Activated T-cell treated with anti-CD3 and anti-CD28 coated beads, Interleukin-2, amount 50 U/mL, for 24 hours (primary cell): Measurements from ENCODE around the gene OXNAD1.

ENCODE experiments used
- DNase-seq: peaks from one replicate; pipeline ENCODE4 v3.0.0-alpha.2; 2020
- H3K27ac Mint-ChIP-seq: 2 replicates; pipeline ENCODE4 v1.8.0; 2020; ENCODE audit warnings: mild to moderate bottlenecking, mixed read lengths
- H3K27me3 Mint-ChIP-seq: 2 replicates; pipeline ENCODE4 v1.8.0; 2020; ENCODE audit warnings: mixed read lengths
- H3K36me3 Mint-ChIP-seq: 2 replicates; pipeline ENCODE4 v1.8.0; 2020; ENCODE audit warnings: low read depth, mixed read lengths
- H3K4me1 Mint-ChIP-seq: 2 replicates; pipeline ENCODE4 v1.8.0; 2020; ENCODE audit warnings: low read depth, mixed read lengths
- H3K4me3 Mint-ChIP-seq: 2 replicates; pipeline ENCODE4 v1.8.0; 2020; ENCODE audit warnings: mild to moderate bottlenecking, moderate library complexity, mixed read lengths
- H3K9me3 Mint-ChIP-seq: 2 replicates; pipeline ENCODE4 v1.8.0; 2020; ENCODE audit warnings: mixed read lengths

Gene OXNAD1

GRCh38 chr3:16253601-16254000, 11.4 kb upstream of the OXNAD1 start:
- Mint-ChIP-seq H3K4me3 (no peak overlapping the region), H3K9me3 (no peaks in the 10 kb centered on the region), H3K4me1 (peaks cover 16% of the 10 kb centered on the region), H3K27ac (no peak overlapping the region), H3K36me3 (peaks cover 7% of the 10 kb centered on the region), H3K27me3 (no peaks in the 10 kb centered on the region)
- DNase-seq: no peak

GRCh38 chr3:16254916-16255315, 10.1 kb upstream of the OXNAD1 start:
- Mint-ChIP-seq H3K27ac (peak overlapping the region; percentile 52), H3K36me3 (peaks cover 19% of the 10 kb centered on the region), H3K4me3 (no peak overlapping the region), H3K4me1 (peaks cover 22% of the 10 kb centered on the region), H3K9me3 (no peaks in the 10 kb centered on the region), H3K27me3 (no peaks in the 10 kb centered on the region)
- DNase-seq: no peak

GRCh38 chr3:16255326-16255725, 9.7 kb upstream of the OXNAD1 start:
- Mint-ChIP-seq H3K27me3 (no peaks in the 10 kb centered on the region), H3K4me3 (no peak overlapping the region), H3K4me1 (peaks cover 24% of the 10 kb centered on the region), H3K36me3 (peaks cover 23% of the 10 kb centered on the region), H3K27ac (peak overlapping the region; percentile 52), H3K9me3 (no peaks in the 10 kb centered on the region)
- DNase-seq: no peak

- no peak overlapping the region for H3K4me3 Mint-ChIP-seq
- H3K27me3 Mint-ChIP-seq: no peaks in the 10 kb centered on the region
- H3K36me3 Mint-ChIP-seq: peaks cover 27% of the 10 kb centered on the region
- no peaks in the 10 kb centered on the region for H3K9me3 Mint-ChIP-seq
- no peak for DNase-seq
- H3K4me1 Mint-ChIP-seq: peaks cover 24% of the 10 kb centered on the region
- no peak overlapping the region for H3K27ac Mint-ChIP-seq
Observed at GRCh38 chr3:16255726-16256125, 9.3 kb upstream of the OXNAD1 start.

- Mint-ChIP-seq H3K27me3 (no peaks in the 10 kb centered on the region), H3K36me3 (peaks cover 34% of the 10 kb centered on the region), H3K27ac (no peak overlapping the region), H3K4me3 (no peak overlapping the region), H3K9me3 (no peaks in the 10 kb centered on the region), H3K4me1 (peaks cover 24% of the 10 kb centered on the region)
- DNase-seq: no peak
Observed at GRCh38 chr3:16257309-16257708, 7.7 kb upstream of the OXNAD1 start.

GRCh38 chr3:16258177-16258576, 6.8 kb upstream of the OXNAD1 start:
- Mint-ChIP-seq H3K27me3 (no peaks in the 10 kb centered on the region), H3K4me1 (peaks cover 22% of the 10 kb centered on the region), H3K9me3 (no peaks in the 10 kb centered on the region), H3K27ac (no peak overlapping the region), H3K4me3 (no peak overlapping the region), H3K36me3 (peaks cover 34% of the 10 kb centered on the region)
- no peak for DNase-seq

GRCh38 chr3:16258866-16259265, 6.1 kb upstream of the OXNAD1 start:
- peaks cover 34% of the 10 kb centered on the region for H3K36me3 Mint-ChIP-seq
- no peaks in the 10 kb centered on the region for H3K9me3 Mint-ChIP-seq
- DNase-seq: no peak
- H3K4me1 Mint-ChIP-seq: peaks cover 22% of the 10 kb centered on the region
- no peak overlapping the region for H3K27ac Mint-ChIP-seq
- no peak overlapping the region for H3K4me3 Mint-ChIP-seq
- no peaks in the 10 kb centered on the region for H3K27me3 Mint-ChIP-seq

GRCh38 chr3:16260046-16260445, 5.0 kb upstream of the OXNAD1 start:
- no peaks in the 10 kb centered on the region for H3K27me3 Mint-ChIP-seq
- no peak overlapping the region for H3K27ac Mint-ChIP-seq
- no peak for DNase-seq
- peaks cover 44% of the 10 kb centered on the region for H3K36me3 Mint-ChIP-seq
- no peak overlapping the region for H3K4me3 Mint-ChIP-seq
- H3K4me1 Mint-ChIP-seq: peaks cover 18% of the 10 kb centered on the region
- no peaks in the 10 kb centered on the region for H3K9me3 Mint-ChIP-seq

- peaks cover 27% of the 10 kb centered on the region for H3K4me1 Mint-ChIP-seq
- H3K27ac Mint-ChIP-seq: no peak overlapping the region
- H3K36me3 Mint-ChIP-seq: peaks cover 46% of the 10 kb centered on the region
- DNase-seq: no peak
- H3K4me3 Mint-ChIP-seq: no peak overlapping the region
- no peaks in the 10 kb centered on the region for H3K9me3 Mint-ChIP-seq
- no peaks in the 10 kb centered on the region for H3K27me3 Mint-ChIP-seq
Observed at GRCh38 chr3:16262174-16262573, 2.8 kb upstream of the OXNAD1 start.

- H3K4me3 Mint-ChIP-seq: peak overlapping the region; percentile 89
- peaks cover 45% of the 10 kb centered on the region for H3K36me3 Mint-ChIP-seq
- DNase-seq: no peak
- H3K27me3 Mint-ChIP-seq: no peaks in the 10 kb centered on the region
- H3K4me1 Mint-ChIP-seq: peaks cover 40% of the 10 kb centered on the region
- no peaks in the 10 kb centered on the region for H3K9me3 Mint-ChIP-seq
- peak overlapping the region; percentile 100 for H3K27ac Mint-ChIP-seq
Observed at GRCh38 chr3:16264174-16264707, 771 bp upstream of the OXNAD1 start.

GRCh38 chr3:16265455-16265786, 409 bp downstream of the OXNAD1 start:
- Mint-ChIP-seq H3K4me1 (peaks cover 39% of the 10 kb centered on the region), H3K27ac (peak overlapping the region; percentile 100), H3K36me3 (peaks cover 47% of the 10 kb centered on the region), H3K27me3 (no peaks in the 10 kb centered on the region), H3K9me3 (no peaks in the 10 kb centered on the region), H3K4me3 (peak overlapping the region; percentile 89)
- DNase-seq: no peak

- Mint-ChIP-seq H3K36me3 (peaks cover 48% of the 10 kb centered on the region), H3K4me1 (peaks cover 40% of the 10 kb centered on the region), H3K9me3 (no peaks in the 10 kb centered on the region), H3K27ac (peak overlapping the region; percentile 80), H3K4me3 (peak overlapping the region; percentile 89), H3K27me3 (no peaks in the 10 kb centered on the region)
- DNase-seq: no peak
Observed at GRCh38 chr3:16266714-16267113, 1.7 kb downstream of the OXNAD1 start.

- Mint-ChIP-seq H3K4me1 (peaks cover 33% of the 10 kb centered on the region), H3K4me3 (no peak overlapping the region), H3K9me3 (no peaks in the 10 kb centered on the region), H3K36me3 (peaks cover 49% of the 10 kb centered on the region), H3K27ac (no peak overlapping the region), H3K27me3 (no peaks in the 10 kb centered on the region)
- DNase-seq: no peak
Observed at GRCh38 chr3:16270855-16271254, 5.8 kb downstream of the OXNAD1 start.

- H3K4me3 Mint-ChIP-seq: no peak overlapping the region
- no peak for DNase-seq
- peaks cover 49% of the 10 kb centered on the region for H3K36me3 Mint-ChIP-seq
- H3K27me3 Mint-ChIP-seq: no peaks in the 10 kb centered on the region
- no peak overlapping the region for H3K27ac Mint-ChIP-seq
- H3K9me3 Mint-ChIP-seq: no peaks in the 10 kb centered on the region
- H3K4me1 Mint-ChIP-seq: peaks cover 17% of the 10 kb centered on the region
Observed at GRCh38 chr3:16272588-16272987, 7.6 kb downstream of the OXNAD1 start.

GRCh38 chr3:16273867-16274266, 8.9 kb downstream of the OXNAD1 start:
- peaks cover 45% of the 10 kb centered on the region for H3K36me3 Mint-ChIP-seq
- no peak overlapping the region for H3K4me3 Mint-ChIP-seq

GRCh38 chr3:16277471-16277870, 12.5 kb downstream of the OXNAD1 start:
- no peak overlapping the region for H3K4me3 Mint-ChIP-seq
- DNase-seq: no peak
- peaks cover 7% of the 10 kb centered on the region for H3K4me1 Mint-ChIP-seq
- peak overlapping the region; percentile 35 for H3K27ac Mint-ChIP-seq
- H3K36me3 Mint-ChIP-seq: peaks cover 30% of the 10 kb centered on the region
- no peaks in the 10 kb centered on the region for H3K9me3 Mint-ChIP-seq
- no peaks in the 10 kb centered on the region for H3K27me3 Mint-ChIP-seq

More at GRCh38 chr3:16273867-16274266, 8.9 kb downstream of the OXNAD1 start:
- no peaks in the 10 kb centered on the region for H3K9me3 Mint-ChIP-seq
- H3K4me1 Mint-ChIP-seq: peaks cover 7% of the 10 kb centered on the region
- H3K27ac Mint-ChIP-seq: no peak overlapping the region
- H3K27me3 Mint-ChIP-seq: no peaks in the 10 kb centered on the region
- DNase-seq: no peak
